HepG2 (cell line): Measurements from ENCODE around the gene TLCD3B. TPM values are rescaled to one million over a fixed set of nuclear protein-coding genes. Genes with fewer than 3 reads are reported as not detected.

Source experiments
- BORCS8-MEF2B ChIP-seq: sonication (generic); formaldehyde crosslinking; IDR thresholded peaks from 2 replicates; pipeline ENCODE4 v1.8.0; 2022; ENCODE audit warnings: mild to moderate bottlenecking, missing genetic modification reagents
- CBX2 ChIP-seq, 2 experiments: fragments of 200-600 bp in 1 of 2; sonication (generic); formaldehyde crosslinking in 1 of 2; IDR thresholded peaks; 2 replicates each; pipeline versions ENCODE4 v1.7.0 to v1.8.1; 2018 to 2022; ENCODE audit warnings: low read depth in 2 of 2, low read length in 1 of 2, mild to moderate bottlenecking in 1 of 2, missing genetic modification reagents in 1 of 2
- JDP2 ChIP-seq: sonication (generic); formaldehyde crosslinking; IDR thresholded peaks from 2 replicates; pipeline ENCODE4 v1.8.1; 2022; ENCODE audit warnings: missing genetic modification reagents, borderline replicate concordance
- KDM1A ChIP-seq: IDR thresholded peaks from 2 replicates; pipeline ENCODE4 v1.6.1; 2016; ENCODE audit warnings: missing compliant biosample characterization
- KLF13 ChIP-seq: sonication (generic); formaldehyde crosslinking; IDR thresholded peaks from 2 replicates; pipeline ENCODE4 v1.4.0; 2020; ENCODE audit warnings: mild to moderate bottlenecking, missing genetic modification reagents
- KMT2B ChIP-seq: IDR thresholded peaks from 2 replicates; pipeline ENCODE4 v1.6.1; 2016; ENCODE audit warnings: missing genetic modification reagents, missing compliant biosample characterization
- REL ChIP-seq: sonication (generic); formaldehyde crosslinking; conservative IDR thresholded peaks from 2 replicates; pipeline ENCODE4 v1.8.0; 2022; ENCODE audit warnings: mild to moderate bottlenecking, missing genetic modification reagents, moderate library complexity
- SOX13 ChIP-seq, 3 experiments: fragments of 450-650 bp in 1 of 3; sonication (generic) in 1 of 3; formaldehyde crosslinking in 1 of 3; IDR thresholded peaks in 2 of 3; conservative IDR thresholded peaks in 1 of 3; 2 replicates each; pipeline versions ENCODE4 v1.5.0 to v1.6.1; 2016 to 2020; ENCODE audit warnings: antibody characterized with exemption in 1 of 3, mild to moderate bottlenecking in 1 of 3, missing compliant biosample characterization in 1 of 3, missing genetic modification reagents in 1 of 3, moderate library complexity in 1 of 3
- SPEN ChIP-seq: sonication (generic); formaldehyde crosslinking; IDR thresholded peaks from 2 replicates; pipeline ENCODE4 v1.5.1; 2020; ENCODE audit warnings: low read depth, mild to moderate bottlenecking, missing genetic modification reagents
- STAT5B ChIP-seq: sonication (generic); formaldehyde crosslinking; IDR thresholded peaks from 2 replicates; pipeline ENCODE4 v1.4.0; 2020; ENCODE audit warnings: missing genetic modification reagents
- ZBTB20 ChIP-seq: sonication (generic); formaldehyde crosslinking; IDR thresholded peaks from 2 replicates; pipeline ENCODE4 v1.8.1; 2023; ENCODE audit warnings: missing genetic modification reagents, low read depth, mild to moderate bottlenecking, borderline replicate concordance
- ZNF234 ChIP-seq: sonication (generic); formaldehyde crosslinking; conservative IDR thresholded peaks from 2 replicates; pipeline ENCODE4 v1.5.1; 2020; ENCODE audit warnings: mild to moderate bottlenecking, missing genetic modification reagents
- ZNF446 ChIP-seq: sonication (generic); formaldehyde crosslinking; IDR thresholded peaks from 2 replicates; pipeline ENCODE4 v1.5.0; 2020; ENCODE audit warnings: mild to moderate bottlenecking, missing genetic modification reagents
- ZNF510 ChIP-seq: sonication (generic); formaldehyde crosslinking; IDR thresholded peaks from 2 replicates; pipeline ENCODE4 v1.4.0; 2020; ENCODE audit warnings: low read depth, mild to moderate bottlenecking, missing genetic modification reagents
- ZSCAN31 ChIP-seq: sonication (generic); formaldehyde crosslinking; IDR thresholded peaks from 2 replicates; pipeline ENCODE4 v1.5.0; 2020; ENCODE audit warnings: low read depth, mild to moderate bottlenecking, missing genetic modification reagents
- polyA plus RNA-seq, 8 experiments: library from polyadenylated mRNA; depleted of rRNA in 3 of 8; stranded (reverse) in 7 of 8; unstranded in 1 of 8; fragments of >200 nt; fragmentation: Illumina TruSeq in 4 of 8; extraction: Trizol in 4 of 8; gene quantifications; 2 replicates each; pipeline versions ENCODE4 v1.2.1 to v1.2.3, GENCODE V29; 2011 to 2016; ENCODE audit warnings: low read depth in 4 of 8, missing spikeins in 1 of 8, mixed read lengths in 1 of 8; ENCODE audit not compliant: insufficient read depth in 1 of 8
- total RNA-seq, 5 experiments: library from RNA; depleted of rRNA; stranded (reverse); fragments of >200 nt; fragmentation: Illumina TruSeq; extraction: Trizol; gene quantifications; 2 replicates each; pipeline ENCODE4 v1.2.3, GENCODE V29; 2016; ENCODE audit warnings: low read depth in 1 of 5
- TF ChIP-seq, protein P1 (sequence below): sonication (generic); formaldehyde crosslinking; IDR thresholded peaks from 2 replicates; pipeline ENCODE4 v1.4.0; 2020; ENCODE audit warnings: missing genetic modification reagents
- TF ChIP-seq, protein P2 (sequence below): sonication (generic); formaldehyde crosslinking; IDR thresholded peaks from 2 replicates; pipeline ENCODE4 v1.4.0; 2020; ENCODE audit warnings: mild to moderate bottlenecking, missing genetic modification reagents, borderline replicate concordance
- TF ChIP-seq, protein P3 (sequence below): IDR thresholded peaks from 2 replicates; pipeline ENCODE4 v1.6.1; 2018; ENCODE audit warnings: missing genetic modification reagents, mild to moderate bottlenecking, missing compliant biosample characterization

The TLCD3B gene
- total and polyA plus RNA-seq, 2 of the 13 experiments (the other 11 are each of a cell fraction or from before 2014, with no cell fraction given) = not detected

DNA sequence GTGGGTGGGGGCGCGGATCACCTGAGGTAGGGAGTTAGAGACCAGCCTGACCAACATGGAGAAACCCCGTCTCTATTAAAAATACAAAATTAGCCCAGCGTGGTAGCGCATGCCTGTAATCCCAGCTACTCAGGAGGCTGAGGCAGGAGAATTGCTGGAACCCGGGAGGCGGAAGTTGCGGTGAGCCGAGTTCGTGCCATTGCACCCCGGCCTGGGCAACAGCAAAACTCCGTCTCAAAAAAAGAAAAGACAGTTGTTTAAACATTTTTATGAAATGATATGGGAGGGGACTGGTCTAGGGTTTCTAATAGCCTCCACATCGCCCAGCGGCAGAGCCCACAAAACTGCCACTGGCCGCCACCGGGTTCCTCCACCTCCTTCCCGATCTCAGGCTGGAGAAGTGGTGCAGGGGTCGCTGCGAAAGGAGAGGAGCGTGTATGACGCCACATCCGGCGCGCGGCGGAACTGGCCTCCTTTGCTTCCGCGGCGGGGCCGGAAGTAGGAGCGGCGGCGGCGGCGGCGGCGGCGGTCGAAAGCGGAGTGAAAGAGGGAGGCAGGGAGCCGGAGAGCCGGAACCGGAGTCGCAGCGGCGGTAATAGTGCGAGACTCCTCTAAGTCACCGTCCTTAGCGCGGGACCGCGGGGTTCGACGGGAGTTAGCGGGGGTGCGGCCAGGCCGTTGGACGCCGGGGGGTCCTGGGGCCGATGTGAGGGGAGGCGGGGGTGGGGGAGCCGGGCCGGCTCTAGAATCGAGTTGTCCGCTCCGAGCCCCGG is 44.6 kb upstream of the TLCD3B start, which contains the start of gene PPP4C (continued):
- TF ChIP-seq CBX2 (IDR thresholded peaks at IDR 0.05; ENCODE audit: low read depth, low read length) (no peak), CBX2 (CRISPR knock-in tag; IDR thresholded peaks at IDR 0.05; ENCODE audit: low read depth) (no peak), ZSCAN31 (CRISPR knock-in tag) (peak; percentile 85), BORCS8-MEF2B (peak; percentile 41; the same call in 1 of the 2 replicates), SPEN (CRISPR knock-in tag) (peak; percentile 83), STAT5B (no peak), ZNF446 (CRISPR knock-in tag) (peak; percentile 89), ZNF234 (CRISPR knock-in tag) (0 out of 2 replicates have a peak, but pooled peaks have one; percentile 30), SOX13 (IDR thresholded peaks at IDR 0.05) (no peak), SOX13 (CRISPR knock-in tag; conservative IDR thresholded peaks at IDR 0.05 in 1 of 2, IDR thresholded peaks at IDR 0.05 in 1 of 2) (0 out of 4 replicates have a peak, but pooled peaks of 1 of the 2 experiments have one; percentile 26), ZBTB20 (CRISPR knock-in tag) (peak; percentile 68; the same call in 1 of the 2 replicates), KLF13 (CRISPR knock-in tag) (no peak), JDP2 (CRISPR knock-in tag) (no peak), KMT2B (CRISPR knock-in tag) (peak; percentile 93), REL (no peak), ZNF510 (CRISPR knock-in tag) (no peak), KDM1A (CRISPR knock-in tag) (no peak)
- TF ChIP-seq, protein P1, sequence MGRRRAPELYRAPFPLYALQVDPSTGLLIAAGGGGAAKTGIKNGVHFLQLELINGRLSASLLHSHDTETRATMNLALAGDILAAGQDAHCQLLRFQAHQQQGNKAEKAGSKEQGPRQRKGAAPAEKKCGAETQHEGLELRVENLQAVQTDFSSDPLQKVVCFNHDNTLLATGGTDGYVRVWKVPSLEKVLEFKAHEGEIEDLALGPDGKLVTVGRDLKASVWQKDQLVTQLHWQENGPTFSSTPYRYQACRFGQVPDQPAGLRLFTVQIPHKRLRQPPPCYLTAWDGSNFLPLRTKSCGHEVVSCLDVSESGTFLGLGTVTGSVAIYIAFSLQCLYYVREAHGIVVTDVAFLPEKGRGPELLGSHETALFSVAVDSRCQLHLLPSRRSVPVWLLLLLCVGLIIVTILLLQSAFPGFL (CRISPR knock-in tag) = no peak
- TF ChIP-seq, protein P2, sequence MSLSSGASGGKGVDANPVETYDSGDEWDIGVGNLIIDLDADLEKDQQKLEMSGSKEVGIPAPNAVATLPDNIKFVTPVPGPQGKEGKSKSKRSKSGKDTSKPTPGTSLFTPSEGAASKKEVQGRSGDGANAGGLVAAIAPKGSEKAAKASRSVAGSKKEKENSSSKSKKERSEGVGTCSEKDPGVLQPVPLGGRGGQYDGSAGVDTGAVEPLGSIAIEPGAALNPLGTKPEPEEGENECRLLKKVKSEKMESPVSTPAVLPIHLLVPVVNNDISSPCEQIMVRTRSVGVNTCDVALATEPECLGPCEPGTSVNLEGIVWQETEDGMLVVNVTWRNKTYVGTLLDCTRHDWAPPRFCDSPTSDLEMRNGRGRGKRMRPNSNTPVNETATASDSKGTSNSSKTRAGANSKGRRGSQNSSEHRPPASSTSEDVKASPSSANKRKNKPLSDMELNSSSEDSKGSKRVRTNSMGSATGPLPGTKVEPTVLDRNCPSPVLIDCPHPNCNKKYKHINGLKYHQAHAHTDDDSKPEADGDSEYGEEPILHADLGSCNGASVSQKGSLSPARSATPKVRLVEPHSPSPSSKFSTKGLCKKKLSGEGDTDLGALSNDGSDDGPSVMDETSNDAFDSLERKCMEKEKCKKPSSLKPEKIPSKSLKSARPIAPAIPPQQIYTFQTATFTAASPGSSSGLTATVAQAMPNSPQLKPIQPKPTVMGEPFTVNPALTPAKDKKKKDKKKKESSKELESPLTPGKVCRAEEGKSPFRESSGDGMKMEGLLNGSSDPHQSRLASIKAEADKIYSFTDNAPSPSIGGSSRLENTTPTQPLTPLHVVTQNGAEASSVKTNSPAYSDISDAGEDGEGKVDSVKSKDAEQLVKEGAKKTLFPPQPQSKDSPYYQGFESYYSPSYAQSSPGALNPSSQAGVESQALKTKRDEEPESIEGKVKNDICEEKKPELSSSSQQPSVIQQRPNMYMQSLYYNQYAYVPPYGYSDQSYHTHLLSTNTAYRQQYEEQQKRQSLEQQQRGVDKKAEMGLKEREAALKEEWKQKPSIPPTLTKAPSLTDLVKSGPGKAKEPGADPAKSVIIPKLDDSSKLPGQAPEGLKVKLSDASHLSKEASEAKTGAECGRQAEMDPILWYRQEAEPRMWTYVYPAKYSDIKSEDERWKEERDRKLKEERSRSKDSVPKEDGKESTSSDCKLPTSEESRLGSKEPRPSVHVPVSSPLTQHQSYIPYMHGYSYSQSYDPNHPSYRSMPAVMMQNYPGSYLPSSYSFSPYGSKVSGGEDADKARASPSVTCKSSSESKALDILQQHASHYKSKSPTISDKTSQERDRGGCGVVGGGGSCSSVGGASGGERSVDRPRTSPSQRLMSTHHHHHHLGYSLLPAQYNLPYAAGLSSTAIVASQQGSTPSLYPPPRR = peak; percentile 7; the same call in 1 of the 2 replicates
- TF ChIP-seq, protein P3, sequence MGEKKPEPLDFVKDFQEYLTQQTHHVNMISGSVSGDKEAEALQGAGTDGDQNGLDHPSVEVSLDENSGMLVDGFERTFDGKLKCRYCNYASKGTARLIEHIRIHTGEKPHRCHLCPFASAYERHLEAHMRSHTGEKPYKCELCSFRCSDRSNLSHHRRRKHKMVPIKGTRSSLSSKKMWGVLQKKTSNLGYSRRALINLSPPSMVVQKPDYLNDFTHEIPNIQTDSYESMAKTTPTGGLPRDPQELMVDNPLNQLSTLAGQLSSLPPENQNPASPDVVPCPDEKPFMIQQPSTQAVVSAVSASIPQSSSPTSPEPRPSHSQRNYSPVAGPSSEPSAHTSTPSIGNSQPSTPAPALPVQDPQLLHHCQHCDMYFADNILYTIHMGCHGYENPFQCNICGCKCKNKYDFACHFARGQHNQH = peak; percentile 71; the same call in 1 of the 2 replicates
